GM18873 (cell line): ENCODE results near the gene R3HDM2.

ENCODE experiments used
- ATAC-seq: cut with Tn5 transposase; IDR thresholded peaks from one replicate; pipeline ENCODE4 v1.9.1; 2021; ENCODE audit warnings: mild to moderate bottlenecking, moderate library complexity, moderate number of reproducible peaks; ENCODE audit not compliant: unreplicated experiment, low FRiP score

R3HDM2 gene

DNA sequence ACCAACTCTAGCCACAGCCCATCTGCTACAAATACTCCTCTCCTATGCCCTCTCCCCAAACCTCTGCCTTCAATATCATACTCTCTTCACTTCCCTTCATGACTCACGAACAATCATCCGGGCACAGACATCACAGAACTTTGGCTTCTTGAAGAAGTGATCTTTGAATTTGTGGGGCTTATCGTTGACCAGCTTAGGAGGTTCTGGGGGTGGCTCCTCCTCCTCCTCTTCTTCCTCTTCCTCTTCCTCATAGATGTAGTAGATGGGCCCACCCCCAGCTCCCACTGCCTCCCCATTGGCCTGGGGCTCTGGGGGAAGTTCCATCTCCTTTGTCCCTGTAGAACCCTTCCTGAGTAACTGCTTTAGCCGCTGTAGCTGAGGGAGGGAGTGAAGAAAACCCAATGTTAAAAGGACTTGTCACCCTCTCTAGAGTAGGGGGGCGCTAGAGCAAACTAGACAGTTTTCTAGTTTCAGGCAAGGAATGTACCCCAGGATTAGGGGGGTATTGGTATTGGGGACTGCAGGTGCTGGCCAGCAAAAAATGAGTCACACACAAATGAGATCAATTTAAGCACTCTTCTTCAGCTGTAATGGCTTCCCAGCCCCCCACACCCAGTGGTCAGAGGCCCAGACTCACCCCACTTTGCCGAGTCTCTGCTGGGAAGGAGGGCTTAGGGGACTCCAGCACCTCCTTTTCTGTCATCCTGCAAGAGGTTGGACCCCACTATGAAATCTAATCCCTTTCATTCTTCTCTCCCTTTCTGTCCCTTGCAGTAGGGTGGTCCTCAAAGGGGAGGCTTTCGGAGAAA, 181.7 kb downstream of the R3HDM2 start:
- ATAC-seq = no peak

DNA sequence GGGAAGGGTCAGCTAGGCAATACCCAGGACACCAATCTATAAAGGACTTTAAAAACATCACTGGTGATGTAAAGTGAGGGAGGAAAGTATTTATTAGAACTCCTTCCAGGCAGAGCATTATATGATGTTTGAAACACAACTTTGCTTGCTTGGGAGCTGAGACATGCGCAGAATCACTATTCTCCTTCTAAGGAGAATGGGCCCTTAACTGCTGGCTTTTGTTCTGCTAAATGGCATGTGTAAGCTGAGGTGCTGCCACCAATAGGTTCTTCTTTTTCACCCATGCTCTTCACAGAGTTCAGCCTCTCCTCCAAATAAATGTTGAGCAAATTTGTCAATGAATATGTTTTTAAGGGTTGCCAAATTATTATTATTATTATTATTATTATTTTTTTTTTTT, 183.8 kb downstream of the R3HDM2 start:
- no peak for ATAC-seq

DNA sequence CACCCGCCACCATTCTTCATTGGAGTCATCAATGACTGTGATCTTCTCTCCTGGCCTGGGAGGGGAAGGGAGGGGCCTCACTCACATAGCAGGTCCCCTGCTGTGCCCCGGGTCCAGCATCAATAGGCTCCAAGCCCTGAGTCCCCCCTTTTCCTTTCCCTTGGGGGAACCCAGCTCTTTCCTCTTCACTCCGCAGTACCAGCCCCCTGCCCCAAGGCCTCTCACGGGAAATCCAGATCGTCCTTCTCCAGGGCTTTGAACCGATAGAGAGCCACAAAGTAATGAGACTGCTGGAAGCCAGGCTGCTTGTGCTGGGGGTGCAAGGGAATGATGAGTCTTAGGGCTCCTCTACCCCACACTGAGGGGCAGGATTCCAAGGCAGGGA, 186.5 kb downstream of the R3HDM2 start:
- no peak for ATAC-seq

DNA sequence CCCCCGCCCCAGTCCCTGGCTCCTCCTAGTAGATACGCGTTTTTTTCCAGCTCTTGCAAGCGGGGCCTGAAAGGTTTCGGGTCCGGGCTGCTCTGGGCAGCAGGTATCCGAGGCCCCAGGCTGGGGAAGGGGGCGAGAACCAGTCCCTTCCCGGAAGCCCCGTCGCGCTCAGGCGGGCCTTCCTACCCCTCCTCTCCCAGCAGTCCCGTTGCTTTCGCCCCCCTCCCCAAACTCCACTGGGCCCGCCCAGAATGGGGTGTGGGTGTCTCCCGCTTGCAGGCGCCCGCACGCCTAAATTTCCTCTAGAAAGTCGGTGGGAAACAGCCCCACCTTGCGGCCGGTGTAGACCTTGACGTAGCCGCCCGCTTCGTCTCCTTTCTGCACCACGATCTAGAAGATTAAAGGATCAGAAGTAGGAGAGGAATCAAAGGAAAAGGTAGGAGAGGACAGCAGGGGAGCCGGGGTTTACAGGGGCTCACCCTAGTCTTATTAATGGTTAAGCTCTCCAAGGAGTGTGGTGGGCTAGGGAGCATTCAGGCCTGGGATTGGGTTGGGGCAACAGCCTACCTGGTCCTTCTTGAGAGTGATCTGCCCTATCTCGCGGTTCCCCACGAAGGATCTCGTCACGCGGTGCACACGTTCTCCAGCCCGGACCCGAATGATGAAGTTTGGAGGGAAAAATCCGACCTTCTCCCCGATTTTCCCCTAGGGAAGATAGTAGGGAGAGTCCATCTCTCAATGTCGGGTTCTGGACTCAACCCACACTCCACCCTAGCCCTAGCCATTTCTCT, 187.1 kb downstream of the R3HDM2 start:
- ATAC-seq = no peak

DNA sequence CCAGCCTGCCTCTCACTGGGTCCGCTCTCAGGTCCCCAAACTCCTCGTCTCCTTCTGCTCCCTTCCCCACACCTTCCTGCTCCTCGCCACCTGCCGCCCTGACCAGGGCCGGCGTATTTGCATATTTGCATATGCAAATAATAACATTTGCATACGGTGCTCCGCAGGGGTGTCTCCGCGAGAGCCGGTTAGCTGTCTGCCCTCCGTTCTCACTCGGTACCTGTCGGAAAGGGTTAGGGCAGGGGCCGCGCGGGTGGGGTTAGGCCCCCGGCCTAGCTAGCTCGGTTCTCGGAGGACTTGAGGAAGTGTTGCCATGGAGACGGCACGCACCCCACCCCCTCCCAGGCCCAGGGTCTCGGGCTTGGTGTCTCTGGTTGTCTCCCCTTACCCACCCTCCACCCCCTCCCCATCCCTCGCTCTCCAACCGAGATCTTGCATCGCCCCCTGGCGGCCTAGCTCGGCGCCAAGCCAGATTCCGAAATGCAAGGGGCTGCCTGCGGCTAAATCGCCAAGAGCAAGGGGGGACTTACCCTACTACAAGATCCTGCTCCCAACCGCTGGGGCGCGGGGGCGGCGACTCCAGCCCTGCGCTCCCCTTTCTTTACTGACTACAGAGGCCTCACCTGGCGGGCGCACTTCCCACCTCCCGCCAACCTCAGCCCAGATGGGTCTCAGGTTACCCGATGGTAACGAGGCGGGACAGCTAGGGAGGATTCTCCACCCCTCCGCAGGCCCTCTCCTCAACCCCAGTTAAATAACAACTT, 188.0 kb downstream of the R3HDM2 start:
- no peak for ATAC-seq

DNA sequence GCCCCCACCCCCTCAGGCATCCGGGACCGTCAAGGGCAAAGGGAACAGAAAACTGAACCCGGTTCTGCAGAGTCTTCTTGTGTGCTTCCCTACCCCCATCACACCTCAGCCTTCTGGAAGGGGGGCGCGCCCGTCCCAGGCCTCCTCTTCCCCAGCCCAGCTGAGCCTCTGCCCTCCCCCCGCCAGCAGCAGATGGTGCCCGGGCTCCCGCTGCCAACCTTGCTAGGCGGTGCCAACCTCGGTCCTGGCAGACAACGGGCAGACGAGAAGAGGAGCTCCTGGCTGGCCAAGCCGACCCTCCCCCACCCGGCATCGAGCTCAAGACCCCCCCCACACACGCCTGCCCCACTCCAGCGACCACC, 188.5 kb downstream of the R3HDM2 start:
- no peak for ATAC-seq

DNA sequence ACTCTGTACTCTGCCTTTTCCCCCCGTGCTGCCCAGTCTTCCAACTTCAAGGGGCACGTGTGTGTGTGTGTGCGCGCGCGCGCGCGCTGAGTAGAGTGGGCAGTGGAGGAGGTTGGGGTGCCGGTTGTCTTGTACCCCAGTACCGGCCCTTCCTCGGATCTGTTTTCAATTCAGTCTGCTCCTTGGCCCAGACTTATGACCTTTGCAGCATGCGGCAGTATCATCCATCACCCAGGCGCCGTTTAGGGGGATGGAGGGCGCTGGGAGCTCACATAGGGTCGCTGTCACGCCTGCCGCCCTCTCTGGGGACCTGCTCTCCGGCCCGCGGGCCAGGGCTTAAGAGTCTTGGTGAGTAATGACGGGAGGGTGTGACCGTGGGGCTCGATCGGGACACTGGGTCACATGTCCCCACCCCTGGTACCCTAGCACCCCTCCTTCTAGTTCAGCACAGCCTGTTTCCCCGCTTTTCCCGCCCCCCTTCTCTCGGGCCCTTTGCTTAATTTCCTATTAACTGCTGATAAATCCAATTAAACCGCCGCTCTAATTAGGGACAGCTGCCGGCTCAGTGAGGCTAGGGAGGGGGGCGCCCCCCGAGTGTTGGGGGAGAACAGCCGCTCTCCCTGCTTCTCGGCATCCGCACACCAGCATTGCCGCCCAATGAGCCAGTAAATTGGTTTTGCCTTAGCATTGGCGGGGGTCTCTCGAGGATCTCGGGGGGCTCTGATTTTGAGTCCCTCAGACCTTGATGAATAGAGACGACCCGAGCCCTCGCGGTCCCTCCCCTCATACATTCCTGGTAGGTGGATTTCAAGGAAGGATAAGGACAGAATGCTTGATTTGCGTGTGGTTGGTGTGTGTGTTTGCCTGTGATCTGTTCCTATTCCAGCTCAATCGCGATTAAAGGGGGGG, 189.2 kb downstream of the R3HDM2 start:
- no peak for ATAC-seq

DNA sequence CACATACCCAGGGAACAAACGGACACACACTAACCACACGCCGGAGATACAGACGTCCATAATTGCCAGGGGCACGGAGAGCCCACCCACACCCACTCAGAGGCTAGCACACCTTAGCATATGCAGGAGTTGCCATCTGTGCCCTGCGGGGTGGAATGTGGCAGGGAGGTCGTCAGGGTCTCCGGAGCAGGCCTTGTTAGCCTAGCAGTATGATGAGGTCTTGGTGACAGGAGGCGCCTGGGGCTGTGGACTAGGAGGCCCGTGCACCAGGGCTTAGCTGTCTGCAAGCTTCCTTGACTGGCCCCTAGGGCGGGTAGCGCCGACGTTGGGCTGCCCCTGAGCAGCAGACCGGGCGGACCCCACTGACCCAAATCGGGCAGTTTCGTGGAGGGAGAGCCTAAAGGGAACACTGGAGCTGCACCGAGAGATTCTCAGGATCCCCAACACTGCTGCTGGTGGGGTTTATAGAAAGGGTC, 189.9 kb downstream of the R3HDM2 start:
- no peak for ATAC-seq

DNA sequence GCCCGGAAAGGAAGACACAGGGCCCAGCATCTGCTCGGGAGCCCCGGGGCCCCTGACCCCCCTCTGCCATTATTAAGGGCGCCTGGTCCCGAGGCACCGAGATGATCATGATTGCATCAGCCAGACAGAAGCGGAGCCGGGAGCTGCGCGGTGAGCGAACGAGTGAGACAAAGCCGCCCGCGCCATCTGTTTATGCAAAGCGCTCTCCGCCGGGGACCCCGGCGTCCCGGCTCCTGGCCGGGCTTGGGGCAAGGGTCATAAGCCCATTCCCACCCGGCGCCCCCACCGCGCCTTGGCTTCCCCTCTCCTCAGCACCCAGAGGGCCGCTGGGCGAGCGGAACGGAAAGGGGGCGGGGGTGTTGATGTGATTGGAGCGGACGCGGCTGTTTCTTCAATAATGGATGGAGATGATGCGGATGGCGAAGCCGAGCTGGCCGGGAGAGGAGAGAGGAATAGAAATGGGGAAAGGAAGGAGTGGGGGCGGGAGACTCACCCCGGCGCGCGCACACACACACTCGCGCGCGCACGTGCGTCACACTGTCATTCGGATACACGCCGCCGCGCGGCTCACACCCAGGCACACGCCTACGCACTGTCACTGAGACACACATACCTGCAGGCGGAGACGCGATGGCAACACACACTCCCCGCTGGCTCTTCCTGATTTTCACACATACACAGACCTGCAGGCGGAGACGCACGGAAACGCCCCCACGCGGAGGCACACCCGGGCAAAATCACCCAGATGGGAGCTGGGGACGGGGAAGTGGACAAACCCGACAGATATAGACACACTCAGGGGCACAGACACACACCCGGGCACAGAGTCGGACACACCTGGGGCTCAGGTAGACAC, 190.5 kb downstream of the R3HDM2 start:
- ATAC-seq = no peak

DNA sequence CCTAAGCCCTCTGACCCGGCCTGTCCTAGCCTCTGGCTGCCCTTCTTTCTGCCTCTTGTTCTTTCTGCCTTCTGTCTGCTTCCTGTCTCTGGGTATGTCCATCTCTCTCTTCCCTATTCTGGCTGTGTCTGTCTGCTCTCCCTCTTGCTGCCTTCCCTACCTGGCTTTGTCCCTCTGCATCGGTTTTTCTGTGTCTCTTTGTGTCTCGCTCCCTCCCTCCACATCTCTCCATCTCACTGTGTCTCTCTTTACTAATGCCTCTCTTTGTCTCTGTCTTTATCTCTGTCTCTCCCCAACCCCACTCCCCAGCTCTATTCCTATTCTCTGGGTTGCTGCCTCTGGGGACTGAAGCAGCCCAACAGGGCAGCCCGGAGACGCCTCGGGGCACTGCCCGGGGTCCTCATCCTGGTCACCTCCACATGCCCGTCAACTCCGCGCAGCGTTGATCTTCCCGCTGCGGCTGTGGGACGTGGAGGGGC, 191.2 kb downstream of the R3HDM2 start:
- no peak for ATAC-seq

DNA sequence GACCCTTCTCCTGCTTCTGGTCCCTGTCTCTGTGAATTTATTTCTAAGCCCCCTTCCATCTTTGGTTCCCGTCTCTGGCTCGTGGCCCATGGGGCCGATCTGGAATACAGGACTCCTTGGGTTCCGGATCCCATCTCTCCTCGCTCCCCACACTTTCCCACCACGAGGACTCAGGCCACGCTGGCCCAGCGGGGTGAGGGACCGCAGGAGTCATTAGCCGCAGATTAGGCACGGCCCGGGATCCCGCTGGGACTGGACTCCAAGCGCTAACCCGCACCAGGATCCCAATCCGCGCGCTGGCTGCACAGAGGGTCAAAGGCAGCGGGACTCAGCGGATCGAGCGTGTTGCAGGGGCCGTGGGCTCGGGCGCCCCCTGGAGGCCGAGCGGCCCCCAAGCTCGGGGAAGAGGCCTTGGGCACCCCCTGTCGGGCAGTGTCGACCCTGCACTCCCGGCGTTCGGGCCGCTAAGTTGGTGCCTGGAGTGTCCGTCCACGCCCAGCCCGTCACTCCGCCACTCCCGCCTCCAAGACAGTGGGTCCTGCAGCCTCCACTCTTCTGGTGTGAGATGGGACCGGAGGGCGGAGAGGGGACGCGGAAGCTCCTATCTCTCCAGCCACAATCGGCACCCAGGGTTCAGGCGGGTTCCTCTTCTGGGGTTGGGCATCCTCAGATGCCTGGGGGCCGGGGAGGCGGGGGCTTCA, 191.8 kb downstream of the R3HDM2 start:
- peak; percentile 48 for ATAC-seq

DNA sequence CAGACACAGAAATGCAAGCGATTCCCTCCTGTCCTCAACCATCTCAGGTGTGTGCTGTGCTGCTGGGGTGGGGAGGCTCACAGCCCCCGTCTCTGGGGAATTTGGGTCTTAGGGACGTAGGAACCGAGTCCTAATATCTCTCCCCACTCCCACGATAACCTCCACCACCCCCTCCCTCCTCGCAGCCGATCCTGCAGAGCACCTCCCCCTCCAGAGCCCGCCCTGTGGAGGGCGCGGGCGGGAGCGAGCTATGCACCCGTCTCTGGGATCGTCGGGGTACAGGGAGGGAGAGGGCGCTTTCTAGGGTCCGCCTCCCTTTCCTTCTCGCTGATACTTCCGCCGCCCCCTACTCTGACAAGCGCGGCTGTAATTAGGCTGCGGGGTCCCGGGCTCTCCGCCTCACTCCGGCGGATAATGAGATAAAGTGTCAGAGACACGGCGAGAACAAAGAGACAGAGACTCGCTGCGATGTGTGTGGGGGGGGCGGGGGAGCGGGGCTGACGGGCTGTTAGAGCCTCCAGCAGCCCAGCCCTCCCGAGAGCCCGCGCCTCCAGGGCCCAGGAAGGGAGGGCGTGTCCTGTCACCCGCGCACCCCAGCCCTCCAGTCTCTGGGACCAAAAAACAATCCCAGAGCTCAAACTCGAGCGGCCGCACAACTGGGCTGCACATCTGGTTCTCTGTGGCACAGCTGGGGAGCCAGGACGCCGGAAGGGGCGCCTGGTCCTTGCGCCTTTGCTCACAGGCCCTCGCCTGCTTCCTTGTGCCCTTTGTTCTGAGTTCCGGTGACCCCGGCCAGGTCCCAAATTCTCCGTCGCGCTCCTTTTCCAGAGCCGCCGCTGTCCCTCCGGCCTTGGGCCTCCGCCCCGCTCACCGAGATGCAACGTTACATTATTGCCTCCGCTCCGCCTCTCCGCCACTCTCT, 192.7 kb downstream of the R3HDM2 start:
- no peak for ATAC-seq

DNA sequence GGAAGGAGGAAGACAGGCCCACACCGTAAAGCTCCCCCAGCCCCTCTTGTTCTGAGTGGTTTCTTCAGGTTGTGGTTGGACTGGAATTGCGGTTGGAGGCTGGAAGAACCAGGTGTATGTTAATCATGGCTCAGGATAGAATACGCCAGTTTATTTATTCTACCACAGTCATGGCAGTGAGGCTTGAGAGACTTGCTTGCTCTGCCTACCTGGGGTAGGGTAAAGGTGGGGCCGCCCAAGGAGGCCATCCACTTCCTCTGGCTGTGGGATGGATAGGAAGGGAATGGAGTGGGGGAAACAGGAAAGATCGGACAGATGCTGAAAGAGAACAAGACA, 193.3 kb downstream of the R3HDM2 start:
- no peak for ATAC-seq

DNA sequence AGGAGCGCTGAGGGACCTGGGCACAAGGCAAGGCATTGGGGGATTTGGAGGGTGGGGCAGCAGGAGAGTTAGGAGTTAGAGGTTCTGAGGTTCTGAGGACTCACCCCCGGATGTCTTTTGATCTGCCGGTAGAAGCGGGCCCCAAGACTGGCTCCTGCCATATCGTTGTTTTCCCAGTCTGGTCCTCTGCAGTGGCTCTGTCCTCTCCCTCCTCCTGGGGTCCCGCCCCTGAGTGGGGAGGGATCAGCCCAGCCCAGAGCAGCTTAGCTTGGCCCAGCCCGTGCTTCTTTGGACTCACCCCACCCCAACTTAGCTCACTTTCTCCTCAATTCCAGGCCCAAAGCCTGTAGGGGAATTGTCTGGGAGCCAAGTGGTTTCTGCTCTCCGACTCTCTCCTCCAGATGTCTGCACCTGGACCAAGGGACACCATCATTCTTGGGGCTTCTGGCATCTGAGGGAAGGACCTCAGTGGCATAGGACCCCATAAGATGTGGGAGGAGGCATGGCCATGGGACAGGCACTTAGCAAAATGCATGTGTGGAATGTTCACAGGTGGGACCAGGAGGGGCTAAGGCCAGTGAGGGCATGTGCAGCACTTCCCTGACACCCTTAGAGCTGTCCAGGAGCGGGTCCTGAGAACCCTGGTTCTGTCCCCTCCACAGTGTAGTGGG, 193.8 kb downstream of the R3HDM2 start:
- ATAC-seq = no peak

DNA sequence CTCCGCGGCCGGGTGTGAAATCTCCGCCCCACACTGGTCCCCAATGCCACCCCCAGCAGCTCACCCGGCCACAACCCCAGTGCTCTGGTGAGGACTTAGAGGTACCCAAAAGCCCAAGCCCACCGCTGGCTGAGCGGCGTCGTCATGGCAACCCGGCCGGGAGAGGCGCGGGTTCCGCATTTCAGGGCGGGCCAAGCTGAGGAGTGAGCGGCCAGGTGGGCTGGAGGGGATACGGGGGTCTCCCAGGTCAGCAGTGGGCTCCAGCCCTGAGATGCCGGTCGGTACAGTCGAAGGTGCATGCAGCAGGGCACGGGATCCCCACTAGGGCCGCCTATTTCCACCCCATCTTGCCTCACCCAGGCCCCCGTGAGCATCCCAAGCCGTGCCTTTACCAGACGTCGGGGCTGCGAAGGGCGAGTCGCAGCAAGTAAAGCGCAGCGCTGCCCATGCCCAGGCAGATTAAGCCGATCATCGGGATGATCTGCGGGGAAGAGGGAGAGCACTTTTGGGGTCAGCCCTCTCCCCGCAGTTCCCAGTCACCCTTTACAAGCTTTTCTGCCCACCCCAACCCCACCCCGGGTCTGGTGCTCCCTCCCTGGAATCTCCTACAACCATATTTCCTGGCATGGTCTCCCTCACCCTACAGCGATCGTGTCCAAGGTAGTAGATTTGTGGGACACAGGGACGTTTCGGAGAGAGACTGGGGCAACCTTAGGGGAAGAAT, 194.5 kb downstream of the R3HDM2 start:
- no peak for ATAC-seq

DNA sequence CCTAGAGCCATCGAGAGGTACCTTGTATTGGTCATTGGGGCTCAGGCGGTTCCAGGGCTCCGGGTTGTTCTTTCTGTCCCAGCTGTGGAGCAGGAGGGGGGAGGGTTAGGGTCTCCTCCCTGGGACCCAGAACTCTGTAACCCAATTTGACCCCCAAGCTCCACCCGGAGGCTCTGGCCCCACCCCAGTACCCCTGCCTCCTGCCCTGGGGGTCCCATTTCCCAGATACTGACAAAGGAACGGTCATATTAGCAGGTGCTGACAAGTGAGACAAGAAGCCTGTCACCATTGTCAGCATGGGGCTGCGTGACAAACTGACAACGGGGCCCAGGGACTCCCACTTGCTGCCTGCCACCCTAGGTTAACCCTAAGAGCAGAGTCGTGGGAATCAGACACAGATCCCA, 195.1 kb downstream of the R3HDM2 start:
- no peak for ATAC-seq
